WTC11 (cell line): Measurements from ENCODE around the gene PABPN1. TPM values are rescaled to one million over a fixed set of nuclear protein-coding genes. Genes with fewer than 3 reads are reported as not detected.

Source experiments
- ATAC-seq: fragments of 200-7000 bp; cut with Tn5 transposase; 2 replicates; pipeline ENCODE4 v1.10.0; 2021; ENCODE audit warnings: mild to moderate bottlenecking, moderate library complexity
- CTCF ChIA-PET: fragments of 300-600 bp; sonication (Branson Sonifier 250); formaldehyde crosslinking; loops from one replicate; lab custom pipeline; 2021; ENCODE audit warnings: antibody characterized with exemption; lab: Charles Lee
- POLR2A ChIA-PET: fragments of 350-600 bp; sonication (Branson Sonifier 250); formaldehyde crosslinking; loops from one replicate; lab custom pipeline; 2021; ENCODE audit warnings: antibody characterized with exemption; lab: Charles Lee
- DNase-seq: peaks from one replicate; pipeline ENCODE4 v3.0.0; 2021; ENCODE audit warnings: low spot score
- H3K27ac Mint-ChIP-seq: 2 replicates; pipeline ENCODE4 v1.8.0; 2021; ENCODE audit warnings: mixed read lengths
- H3K27me3 Mint-ChIP-seq: 2 replicates; pipeline ENCODE4 v1.8.0; 2021; ENCODE audit warnings: low read depth, mild to moderate bottlenecking, moderate library complexity, mixed read lengths
- H3K36me3 Mint-ChIP-seq: 2 replicates; pipeline ENCODE4 v1.8.0; 2021; ENCODE audit warnings: mixed read lengths
- H3K4me1 Mint-ChIP-seq: 2 replicates; pipeline ENCODE4 v1.8.0; 2022; ENCODE audit warnings: mixed read lengths
- H3K4me3 Mint-ChIP-seq: 2 replicates; pipeline ENCODE4 v1.8.0; 2021; ENCODE audit warnings: mild to moderate bottlenecking, moderate library complexity, mixed read lengths
- H3K9me3 Mint-ChIP-seq: 2 replicates; pipeline ENCODE4 v1.8.0; 2021; ENCODE audit warnings: mixed read lengths
- ATF2 ChIP-seq: sonication (generic); formaldehyde crosslinking; IDR thresholded peaks from 2 replicates; pipeline ENCODE4 v1.8.1; 2022; ENCODE audit warnings: low read depth, missing genetic modification reagents, borderline replicate concordance
- ATF3 ChIP-seq: sonication (generic); formaldehyde crosslinking; conservative IDR thresholded peaks from 2 replicates; pipeline ENCODE4 v1.8.1; 2022; ENCODE audit warnings: mild to moderate bottlenecking, missing genetic modification reagents
- CREM ChIP-seq: sonication (generic); formaldehyde crosslinking; IDR thresholded peaks from 2 replicates; pipeline ENCODE4 v1.8.1; 2022; ENCODE audit warnings: mild to moderate bottlenecking, missing genetic modification reagents, moderate library complexity
- ETV6 ChIP-seq: sonication (generic); formaldehyde crosslinking; IDR thresholded peaks from 2 replicates; pipeline ENCODE4 v1.8.1; 2022; ENCODE audit warnings: mild to moderate bottlenecking, missing genetic modification reagents
- FOXP1 ChIP-seq: sonication (generic); formaldehyde crosslinking; IDR thresholded peaks from 2 replicates; pipeline ENCODE4 v1.8.0; 2022; ENCODE audit warnings: missing genetic modification reagents, mild to moderate bottlenecking, moderate library complexity, borderline replicate concordance
- FOXP4 ChIP-seq: sonication (generic); formaldehyde crosslinking; IDR thresholded peaks from 2 replicates; pipeline ENCODE4 v1.8.0; 2022; ENCODE audit warnings: mild to moderate bottlenecking, missing genetic modification reagents
- GTF2I ChIP-seq: fragments of 250-450 bp; sonication (Bioruptor Pico); conservative IDR thresholded peaks from 2 replicates; pipeline ENCODE4 v1.4.0; 2021; ENCODE audit warnings: mild to moderate bottlenecking
- HMGA2 ChIP-seq: fragments of 250-450 bp; sonication (Bioruptor Pico); IDR thresholded peaks from 2 replicates; pipeline ENCODE4 v1.4.0; 2021; ENCODE audit warnings: mild to moderate bottlenecking, moderate library complexity
- KAT7 ChIP-seq: sonication (generic); formaldehyde crosslinking; IDR thresholded peaks from 2 replicates; pipeline ENCODE4 v1.8.1; 2023; ENCODE audit warnings: missing genetic modification reagents, mild to moderate bottlenecking, borderline replicate concordance
- MXD4 ChIP-seq: fragments of 250-450 bp; sonication (Bioruptor Pico); IDR thresholded peaks from 2 replicates; pipeline ENCODE4 v1.8.0; 2021; ENCODE audit warnings: mild to moderate bottlenecking, moderate library complexity, borderline replicate concordance
- MYBL2 ChIP-seq: sonication (generic); formaldehyde crosslinking; IDR thresholded peaks from 2 replicates; pipeline ENCODE4 v1.8.1; 2023; ENCODE audit warnings: mild to moderate bottlenecking, moderate library complexity, missing genetic modification reagents
- NFE2L1 ChIP-seq: sonication (generic); formaldehyde crosslinking; IDR thresholded peaks from 2 replicates; pipeline ENCODE4 v1.8.1; 2023; ENCODE audit warnings: missing genetic modification reagents
- NR1H2 ChIP-seq: sonication (generic); formaldehyde crosslinking; IDR thresholded peaks from 2 replicates; pipeline ENCODE4 v1.9.0; 2021; ENCODE audit warnings: mild to moderate bottlenecking, moderate library complexity, missing genetic modification reagents
- PREB ChIP-seq: sonication (generic); formaldehyde crosslinking; IDR thresholded peaks from 2 replicates; pipeline ENCODE4 v1.8.1; 2022; ENCODE audit warnings: mild to moderate bottlenecking, missing genetic modification reagents, moderate library complexity, borderline replicate concordance
- RELA ChIP-seq: sonication (generic); formaldehyde crosslinking; IDR thresholded peaks from 2 replicates; pipeline ENCODE4 v1.8.1; 2022; ENCODE audit warnings: missing genetic modification reagents, mild to moderate bottlenecking, borderline replicate concordance
- SOX15 ChIP-seq: fragments of 250-450 bp; sonication (Bioruptor Pico); IDR thresholded peaks from 2 replicates; pipeline ENCODE4 v1.9.0; 2021; ENCODE audit warnings: mild to moderate bottlenecking
- ZBTB21 ChIP-seq: sonication (generic); formaldehyde crosslinking; IDR thresholded peaks from 2 replicates; pipeline ENCODE4 v1.8.1; 2023; ENCODE audit warnings: mild to moderate bottlenecking, missing genetic modification reagents, borderline replicate concordance
- ZMAT4 ChIP-seq: fragments of 250-450 bp; sonication (Bioruptor Pico); IDR thresholded peaks from 2 replicates; pipeline ENCODE4 v1.9.0; 2021; ENCODE audit warnings: mild to moderate bottlenecking
- ZNF121 ChIP-seq: sonication (generic); formaldehyde crosslinking; IDR thresholded peaks from 2 replicates; pipeline ENCODE4 v1.8.0; 2023; ENCODE audit warnings: missing genetic modification reagents
- ZNF416 ChIP-seq: fragments of 250-450 bp; sonication (Bioruptor Pico); IDR thresholded peaks from 2 replicates; pipeline ENCODE4 v1.9.0; 2021; ENCODE audit warnings: mild to moderate bottlenecking, inconsistent platforms
- ZNF423 ChIP-seq: fragments of 250-450 bp; sonication (Bioruptor Pico); IDR thresholded peaks from 2 replicates; pipeline ENCODE4 v2.1.2; 2022; ENCODE audit warnings: mild to moderate bottlenecking, moderate library complexity
- total RNA-seq: library from RNA; stranded (reverse); gene quantifications from 3 replicates; pipeline ENCODE4 v1.2.3, GENCODE V29; 2021

The PABPN1 gene
- total RNA-seq, 1 experiment from 2014 or later = 321 TPM

GRCh38 chr14:23327947-23328744 is 6.9 kb downstream of the PABPN1 start (continued):
- TF ChIP-seq ATF3 (CRISPR knock-in tag) (no peak), NR1H2 (CRISPR knock-in tag) (no peak)

GRCh38 chr14:23335623-23336022 is 14.4 kb downstream of the PABPN1 start:
- no peak for DNase-seq
- no peak overlapping the region for H3K27ac Mint-ChIP-seq
- no peak for ATAC-seq
- no peak overlapping the region for H3K4me3 Mint-ChIP-seq
- POLR2A ChIA-PET = interaction anchor here (1.1 kb wide), 1 partner anchor 16 kb away, joined by 3 read pairs; no protein-coding TSS in a partner anchor
- peaks cover 51% of the 10 kb centered on the region for H3K9me3 Mint-ChIP-seq
- peaks cover 42% of the 10 kb centered on the region for H3K27me3 Mint-ChIP-seq
- peaks cover 12% of the 10 kb centered on the region for H3K36me3 Mint-ChIP-seq
- H3K4me1 Mint-ChIP-seq = no peaks in the 10 kb centered on the region
- TF ChIP-seq MYBL2 (CRISPR knock-in tag) (no peak), ZNF121 (no peak), HMGA2 (CRISPR knock-in tag) (no peak), PREB (no peak), MXD4 (CRISPR knock-in tag) (no peak), ZNF423 (no peak), GTF2I (CRISPR knock-in tag) (no peak), FOXP1 (CRISPR knock-in tag) (no peak), SOX15 (CRISPR knock-in tag) (no peak), ZNF416 (CRISPR knock-in tag) (no peak), ZBTB21 (CRISPR knock-in tag) (no peak), ATF2 (CRISPR knock-in tag) (no peak), CREM (CRISPR knock-in tag) (no peak), KAT7 (CRISPR knock-in tag) (no peak), ZMAT4 (CRISPR knock-in tag) (no peak), RELA (no peak), NFE2L1 (CRISPR knock-in tag) (no peak), ETV6 (CRISPR knock-in tag) (no peak), FOXP4 (no peak)
- TF ChIP-seq, all 79 proteins: peak for 0
- CTCF ChIA-PET = interaction anchor here (1.2 to 1.9 kb wide), 2 partner anchors 10 to 25 kb away, joined by 4 to 8 read pairs; no protein-coding TSS in a partner anchor
